ENCODE data around the gene LRMDA.

The LRMDA gene

GRCh38 chr10:75836064-75836463 is 404.6 kb downstream of the LRMDA start:
- DNase-seq (ENCODE audit: low spot score), result no peak

DNA sequence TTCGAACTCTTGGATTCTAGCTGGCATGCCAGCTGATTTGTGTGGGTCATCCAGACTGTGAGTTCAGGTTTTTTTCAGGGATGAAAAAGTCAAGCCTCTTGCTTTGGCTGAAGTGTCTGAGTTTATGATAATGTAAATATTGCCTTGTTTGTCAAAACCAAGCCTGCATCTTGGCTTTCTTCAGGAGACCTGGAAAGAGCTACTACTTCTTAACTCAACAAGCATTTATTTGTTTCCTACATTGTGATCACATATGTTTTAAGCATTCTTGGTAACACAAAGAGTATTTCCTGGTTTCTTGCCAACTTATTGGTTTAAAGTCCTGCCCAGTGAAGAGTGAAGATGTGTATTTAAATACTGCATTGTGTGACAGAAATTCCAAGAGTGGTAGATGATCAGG is 407.1 kb downstream of the LRMDA start:
- no peak for DNase-seq (ENCODE audit: low spot score)

GRCh38 chr10:75839020-75839419 is 407.6 kb downstream of the LRMDA start:
- DNase-seq (ENCODE audit: low spot score), result no peak

GRCh38 chr10:75841266-75841665 is 409.8 kb downstream of the LRMDA start:
- no peak for DNase-seq (ENCODE audit: low spot score)

DNA sequence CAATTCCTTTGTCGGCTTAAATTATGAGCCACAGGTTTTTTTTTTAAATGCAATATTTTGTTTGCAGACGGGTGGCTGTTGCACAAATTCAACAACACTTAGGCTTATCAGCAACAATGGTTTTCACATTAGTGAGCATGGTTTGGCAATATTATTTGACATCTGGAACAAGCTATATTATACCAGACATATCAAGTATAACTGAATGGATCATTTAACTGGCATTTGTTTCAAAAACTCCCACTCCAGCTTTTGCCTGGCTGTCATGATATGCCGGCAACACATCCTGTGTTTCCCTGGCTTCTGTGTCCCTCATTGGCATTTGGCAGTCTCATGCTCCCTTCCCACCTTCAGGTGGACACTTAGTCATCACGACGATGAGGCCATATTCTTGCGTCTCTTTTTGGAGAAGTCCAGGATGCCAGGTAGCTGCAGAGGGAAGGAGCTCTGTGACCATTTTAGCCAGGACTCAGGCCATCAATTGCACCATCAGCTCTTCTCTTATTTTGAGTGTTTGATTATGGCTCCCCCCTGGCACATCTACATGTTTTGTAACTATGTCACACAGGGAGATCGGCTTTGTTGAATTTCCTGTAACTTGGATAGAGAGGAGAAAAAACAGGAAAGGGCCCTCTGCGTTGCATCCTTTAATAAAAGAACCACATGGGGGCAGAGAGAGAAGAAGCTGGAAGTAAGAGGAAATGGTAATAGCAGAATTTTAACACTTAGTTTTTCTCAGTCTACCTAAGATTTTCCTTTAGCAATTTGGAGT is 413.9 kb downstream of the LRMDA start:
- no peak for DNase-seq (ENCODE audit: low spot score)

GRCh38 chr10:75847477-75847876 is 416.1 kb downstream of the LRMDA start:
- no peak for DNase-seq (ENCODE audit: low spot score)

GRCh38 chr10:75851580-75852345 is 420.3 kb downstream of the LRMDA start:
- no peak for DNase-seq (ENCODE audit: low spot score)

GRCh38 chr10:75852851-75853484 is 421.5 kb downstream of the LRMDA start:
- no peak for DNase-seq (ENCODE audit: low spot score)

- DNase-seq (ENCODE audit: low spot score), result no peak
These were observed 425.9 kb downstream of the LRMDA start for GRCh38 chr10:75857269-75857846.

DNA sequence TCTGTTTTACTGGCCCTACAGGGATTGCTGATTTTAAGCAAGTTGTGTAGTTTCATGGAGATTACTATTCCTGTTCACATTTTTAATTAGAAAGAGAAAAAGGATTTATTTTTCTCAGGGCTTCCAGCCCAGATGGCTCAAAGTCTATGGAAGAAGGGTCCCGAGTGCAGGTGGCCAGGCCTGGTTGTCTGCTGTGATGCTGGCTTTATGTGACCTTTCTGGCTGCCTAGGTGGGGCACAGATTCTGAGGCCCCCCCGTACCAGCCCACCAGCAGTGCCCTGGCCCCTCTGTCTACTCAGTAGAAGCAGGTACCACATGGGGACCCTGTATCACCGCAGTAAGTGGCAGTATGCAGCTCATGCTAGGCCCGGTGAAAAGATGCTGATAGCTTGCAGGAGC is 426.5 kb downstream of the LRMDA start:
- no peak for DNase-seq (ENCODE audit: low spot score)

GRCh38 chr10:75858339-75858738 is 426.9 kb downstream of the LRMDA start:
- DNase-seq (ENCODE audit: low spot score), result no peak

DNA sequence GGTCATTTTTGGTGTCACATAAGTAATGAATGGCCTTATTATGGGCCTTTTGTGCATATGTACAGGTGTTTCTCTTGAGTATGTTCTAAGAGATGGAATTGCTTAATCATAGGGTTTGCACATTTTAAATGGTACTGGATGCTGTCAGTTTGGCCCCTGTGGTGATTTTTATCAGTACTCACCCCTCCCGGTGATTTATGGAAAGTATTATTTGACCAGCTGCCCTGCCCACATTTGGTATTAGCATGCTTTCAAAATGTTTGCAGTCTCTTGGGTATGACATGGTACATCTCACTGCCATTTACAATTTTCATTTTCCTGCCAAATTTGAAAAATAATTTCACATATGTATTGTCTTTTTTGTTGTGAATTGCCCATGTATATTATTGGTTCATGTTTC is 427.7 kb downstream of the LRMDA start:
- DNase-seq (ENCODE audit: low spot score), result no peak

DNA sequence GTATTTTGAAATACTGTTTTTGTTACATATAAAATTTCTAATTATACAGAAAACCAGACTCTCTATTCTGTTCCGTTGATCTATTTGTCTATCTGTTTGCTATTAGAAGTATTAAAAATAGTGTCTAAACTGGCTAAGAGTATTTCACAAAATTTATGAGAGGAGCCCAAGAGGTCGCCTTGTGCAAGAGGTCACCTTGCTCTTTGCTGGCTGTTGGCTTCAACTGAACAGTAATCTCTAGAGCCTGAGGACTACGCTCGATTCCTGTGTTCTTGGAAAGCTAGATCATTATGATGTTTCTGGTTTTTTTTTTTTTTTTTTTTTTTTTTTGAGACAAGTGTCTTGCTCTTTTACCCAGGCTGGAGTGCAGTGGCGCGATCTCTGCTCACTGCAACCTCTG is 428.6 kb downstream of the LRMDA start:
- no peak for DNase-seq (ENCODE audit: low spot score)

GRCh38 chr10:75861582-75861981 is 430.2 kb downstream of the LRMDA start:
- no peak for DNase-seq (ENCODE audit: low spot score)

DNA sequence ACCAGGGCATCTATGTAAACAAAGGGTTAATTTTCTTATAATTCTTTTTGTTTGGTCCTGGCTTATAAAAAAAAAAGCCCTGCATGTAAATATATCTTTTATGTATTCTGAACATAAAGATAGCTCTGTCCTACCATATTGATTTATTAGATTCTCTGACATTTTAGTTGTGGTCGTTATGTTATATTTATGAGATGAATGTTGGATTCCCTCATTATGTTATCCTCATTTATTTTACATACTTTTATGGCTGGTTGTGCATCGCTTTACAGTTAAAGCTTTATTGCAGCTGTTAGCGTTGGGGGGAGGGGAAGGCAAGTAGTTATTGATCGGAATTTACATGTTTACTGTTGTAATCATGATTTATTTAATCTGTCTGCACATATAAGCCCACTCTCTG is 431.5 kb downstream of the LRMDA start:
- DNase-seq (ENCODE audit: low spot score), result no peak

DNA sequence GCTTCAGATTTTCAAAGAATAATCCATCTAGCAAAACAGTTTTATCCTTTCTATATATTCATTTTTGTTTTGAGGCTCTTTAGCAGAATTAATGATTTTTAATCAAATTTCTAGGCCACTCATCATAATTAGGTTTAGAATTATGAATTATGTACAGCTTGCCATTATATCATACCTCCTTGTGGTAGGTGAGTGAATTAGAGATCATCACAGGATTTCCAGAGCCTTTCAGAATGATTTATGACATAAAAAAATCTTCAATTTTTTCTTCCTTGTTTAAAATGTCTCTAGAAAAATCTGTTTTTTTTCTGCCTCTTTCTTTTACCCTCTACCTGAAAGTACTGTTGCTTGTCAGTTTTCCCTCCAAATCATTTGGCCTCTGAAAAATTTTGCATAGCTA is 433.3 kb downstream of the LRMDA start:
- no peak for DNase-seq (ENCODE audit: low spot score)

DNA sequence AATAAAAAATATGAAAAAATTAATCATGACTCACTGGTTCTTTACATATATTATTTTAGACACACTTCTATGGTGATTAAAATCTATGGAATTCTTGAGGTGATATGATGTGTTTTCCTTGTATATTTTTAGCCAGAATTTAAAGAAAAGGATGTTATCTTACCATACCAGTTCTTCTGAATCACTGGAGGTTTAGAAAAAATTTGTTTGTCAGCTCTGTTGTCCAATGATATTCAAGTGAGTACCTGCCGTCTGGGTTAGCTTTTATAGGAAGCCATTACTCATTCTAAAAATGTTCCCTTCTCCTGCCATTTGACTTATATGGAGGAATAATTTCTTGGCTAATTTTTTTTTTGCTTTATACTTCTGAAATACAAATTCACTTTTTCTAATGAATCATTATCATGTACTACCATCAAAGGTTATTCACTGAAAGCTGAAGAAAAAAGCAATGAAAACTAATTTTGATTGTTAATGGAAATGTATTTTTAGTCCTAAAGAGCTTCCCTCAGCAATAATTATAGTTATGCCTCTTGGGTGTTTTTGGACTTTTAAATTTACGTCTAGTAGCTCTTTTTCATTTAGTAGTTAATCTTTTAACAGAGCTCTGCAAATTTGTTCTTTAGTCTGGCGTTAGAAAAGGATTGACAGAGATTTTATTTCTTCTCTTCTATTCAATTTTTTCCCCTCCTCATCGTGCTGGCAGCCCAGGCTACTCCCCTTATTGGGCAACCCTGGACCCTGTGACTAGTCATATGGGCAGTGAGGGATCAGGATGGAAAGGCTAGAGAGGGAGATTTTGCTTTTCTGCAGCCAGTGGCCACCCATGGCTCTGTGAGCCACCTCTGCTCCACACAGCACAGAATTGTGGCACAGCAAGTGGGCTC is 434.2 kb downstream of the LRMDA start:
- DNase-seq (ENCODE audit: low spot score), result no peak

GRCh38 chr10:75866300-75866625 is 434.8 kb downstream of the LRMDA start:
- DNase-seq (ENCODE audit: low spot score), result no peak

- no peak for DNase-seq (ENCODE audit: low spot score)
These were observed 435.3 kb downstream of the LRMDA start for GRCh38 chr10:75866731-75867130.

DNA sequence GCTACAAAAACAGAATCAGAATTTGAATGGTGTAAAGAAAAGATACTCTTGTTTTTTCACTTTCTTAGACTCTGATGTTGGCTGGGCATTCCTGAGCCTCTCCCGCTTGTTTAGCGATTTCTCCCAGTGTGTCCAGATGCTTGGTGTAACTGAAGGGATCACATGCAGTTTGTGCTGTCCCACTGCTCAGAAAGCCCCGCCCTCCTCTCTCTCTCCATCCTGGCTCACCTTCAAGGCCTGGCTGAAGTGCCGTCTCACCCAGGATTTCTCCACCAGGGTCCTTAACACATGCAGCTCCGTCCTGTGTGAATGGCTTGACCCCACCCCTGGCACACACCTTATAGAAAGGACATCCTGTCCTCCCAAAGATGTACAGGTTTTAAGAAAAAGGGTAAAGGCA is 437.1 kb downstream of the LRMDA start:
- no peak for DNase-seq (ENCODE audit: low spot score)

GRCh38 chr10:75870039-75870645 is 438.7 kb downstream of the LRMDA start:
- DNase-seq (ENCODE audit: low spot score), result no peak

All from SW480 (cell line).